HepG2 (cell line): ENCODE results near the gene PIP5KL1. TPM values are rescaled to one million over a fixed set of nuclear protein-coding genes. Genes with fewer than 3 reads are reported as not detected.

Experiments
- ATAC-seq: fragments of 200-7000 bp; cut with Tn5 transposase; 3 replicates; pipeline ENCODE4 v1.9.1; 2020; ENCODE audit warnings: mild to moderate bottlenecking, moderate library complexity
- BruUV-seq: library from RNA; stranded (reverse); fragments of 400-500 nt; replicated peaks from 2 replicates; lab custom pipeline; 2021; lab: Mats Ljungman, UMichigan
- CTCF ChIA-PET: fragments of 300-600 bp; formaldehyde crosslinking; extraction: SDS; loops from one replicate; lab custom pipeline; 2021; ENCODE audit warnings: low total read pairs, inconsistent platforms, low intra/inter-chr PET ratio; lab: Yijun Ruan, JAX
- POLR2A ChIA-PET: fragments of 350-600 bp; sonication (Branson Sonifier 250); formaldehyde crosslinking; loops from one replicate; lab custom pipeline; 2020; ENCODE audit warnings: antibody characterized with exemption, inconsistent platforms; lab: Yijun Ruan, JAX
- DNase-seq: peaks from one replicate; pipeline ENCODE4 v3.0.0-alpha.2; 2015; ENCODE audit warnings: low spot score
- FAIRE-seq: peaks from 3 replicates; lab custom pipeline; 2011; peaks lifted over from hg19 to GRCh38; lab: Jason Lieb, UNC
- H2AFZ ChIP-seq: one replicate; pipeline ENCODE4 v1.6.1; 2011; ENCODE audit warnings: low read length, inconsistent platforms
- H3K27ac ChIP-seq: fragments of 300-600 bp; 3 replicates; pipeline ENCODE4 v1.8.0; 2011; ENCODE audit warnings: mixed run types, mild to moderate bottlenecking, mixed read lengths, low read length, inconsistent platforms; ENCODE audit not compliant: insufficient read depth; ENCODE audit errors: extremely low read length
- H3K27me3 ChIP-seq, 2 experiments: fragments of 200-600 bp in 1 of 2; 2 replicates in 1 of 2; 3 replicates in 1 of 2; pipeline versions ENCODE4 v1.6.0 to v1.8.0; 2011; ENCODE audit warnings: low read length in 2 of 2, mild to moderate bottlenecking in 2 of 2, moderate library complexity in 2 of 2, inconsistent platforms in 1 of 2; ENCODE audit not compliant: insufficient read depth in 2 of 2, control insufficient read depth in 1 of 2
- H3K36me3 ChIP-seq, 2 experiments: fragments of 200-600 bp in 1 of 2; replicated peaks in 1 of 2; 2 replicates in 1 of 2; 3 replicates in 1 of 2; pipeline versions ENCODE4 v1.5.1 to v1.8.0; 2011; ENCODE audit warnings: low read length in 2 of 2, inconsistent platforms in 1 of 2; ENCODE audit not compliant: insufficient read depth in 2 of 2, control insufficient read depth in 1 of 2
- H3K4me1 ChIP-seq: 2 replicates; pipeline ENCODE4 v1.5.1; 2012; ENCODE audit warnings: low read length, inconsistent platforms; ENCODE audit not compliant: insufficient read depth
- H3K4me2 ChIP-seq: 2 replicates; pipeline ENCODE4 v1.6.0; 2011; ENCODE audit warnings: low read depth, low read length, inconsistent platforms
- H3K4me3 ChIP-seq, 3 experiments: fragments of 200-600 bp in 1 of 3; sonication (generic), shearing (Covaris generic) in 1 of 3; replicated peaks in 1 of 3; 2 replicates each; pipeline ENCODE4 v1.5.1; 2011 to 2016; ENCODE audit warnings: low read length in 3 of 3, inconsistent platforms in 2 of 3, low read depth in 2 of 3, mild to moderate bottlenecking in 2 of 3, control low read depth in 1 of 3, mixed read lengths in 1 of 3; ENCODE audit not compliant: insufficient read depth in 1 of 3
- H3K79me2 ChIP-seq: one replicate; pipeline ENCODE4 v1.6.1; 2011; ENCODE audit warnings: low read length, inconsistent platforms; ENCODE audit not compliant: insufficient read depth
- H3K9ac ChIP-seq: 2 replicates; pipeline ENCODE4 v1.6.0; 2011; ENCODE audit warnings: mild to moderate bottlenecking, low read depth, low read length, inconsistent platforms; ENCODE audit not compliant: insufficient read depth
- H3K9me3 ChIP-seq: 2 replicates; pipeline ENCODE4 v1.5.1; 2012; ENCODE audit warnings: mild to moderate bottlenecking, low read length
- H4K20me1 ChIP-seq: 2 replicates; pipeline ENCODE4 v1.6.0; 2011; ENCODE audit warnings: inconsistent platforms, mild to moderate bottlenecking, low read length, moderate library complexity; ENCODE audit not compliant: insufficient read depth
- EEA1 ChIP-seq: sonication (generic); formaldehyde crosslinking; IDR thresholded peaks from 2 replicates; pipeline ENCODE4 v1.5.1; 2020; ENCODE audit warnings: mild to moderate bottlenecking, missing genetic modification reagents, borderline replicate concordance
- FOXO1 ChIP-seq: sonication (generic); formaldehyde crosslinking; IDR thresholded peaks from 2 replicates; pipeline ENCODE4 v1.4.0; 2020; ENCODE audit warnings: missing genetic modification reagents
- HNRNPL ChIP-seq: fragments of 200-400 bp; formaldehyde crosslinking; IDR thresholded peaks from 2 replicates; pipeline ENCODE4 v1.6.1; 2017; ENCODE audit warnings: mild to moderate bottlenecking, low read depth, low read length
- HNRNPUL1 ChIP-seq: fragments of 200-400 bp; formaldehyde crosslinking; IDR thresholded peaks from 2 replicates; pipeline ENCODE4 v1.6.1; 2017; ENCODE audit warnings: low read depth, mild to moderate bottlenecking, low read length, moderate library complexity
- KDM1A ChIP-seq: IDR thresholded peaks from 2 replicates; pipeline ENCODE4 v1.6.1; 2016; ENCODE audit warnings: missing compliant biosample characterization
- NCOA1 ChIP-seq: sonication (generic); formaldehyde crosslinking; IDR thresholded peaks from 2 replicates; pipeline ENCODE4 v1.9.0; 2021; ENCODE audit warnings: missing genetic modification reagents
- ZFP36L1 ChIP-seq: sonication (generic); formaldehyde crosslinking; IDR thresholded peaks from 2 replicates; pipeline ENCODE4 v1.8.0; 2022; ENCODE audit warnings: mild to moderate bottlenecking, missing genetic modification reagents, moderate library complexity
- ZFP41 ChIP-seq: sonication (generic); formaldehyde crosslinking; IDR thresholded peaks from 2 replicates; pipeline ENCODE4 v1.4.0; 2020; ENCODE audit warnings: mild to moderate bottlenecking, missing genetic modification reagents, borderline replicate concordance
- ZNF333 ChIP-seq: sonication (generic); formaldehyde crosslinking; IDR thresholded peaks from 2 replicates; pipeline ENCODE4 v1.4.0; 2020; ENCODE audit warnings: mild to moderate bottlenecking, missing genetic modification reagents, borderline replicate concordance
- ZSCAN29 ChIP-seq: sonication (generic); formaldehyde crosslinking; conservative IDR thresholded peaks from 2 replicates; pipeline ENCODE4 v1.4.0; 2020; ENCODE audit warnings: mild to moderate bottlenecking, missing genetic modification reagents
- WGBS: methylation state at CpG from one replicate; pipeline ENCODE4 v1.1.6; 2017; ENCODE audit warnings: low lambda C conversion rate; 5-methylcytosine and 5-hydroxymethylcytosine counted together
- in situ Hi-C: cut with HindIII; loops from 2 replicates; pipeline ENCODE4 v1.10.0; 2017; ENCODE audit warnings: low pct_unique_long_range_greater_than_20kb; ENCODE audit not compliant: extremely low pct_ligation_motif_present
- intact Hi-C: fragments of 100-400 bp; cut with micrococcal nuclease; formaldehyde crosslinking; loops from one replicate; pipeline ENCODE4 v1.10.0; 2022; ENCODE audit not compliant: unreplicated experiment
- polyA plus RNA-seq, 8 experiments: library from polyadenylated mRNA; depleted of rRNA in 3 of 8; stranded (reverse) in 7 of 8; unstranded in 1 of 8; fragments of >200 nt; fragmentation: Illumina TruSeq in 4 of 8; extraction: Trizol in 4 of 8; gene quantifications; 2 replicates each; pipeline versions ENCODE4 v1.2.1 to v1.2.3, GENCODE V29; 2011 to 2016; ENCODE audit warnings: low read depth in 4 of 8, missing spikeins in 1 of 8, mixed read lengths in 1 of 8; ENCODE audit not compliant: insufficient read depth in 1 of 8
- total RNA-seq, 5 experiments: library from RNA; depleted of rRNA; stranded (reverse); fragments of >200 nt; fragmentation: Illumina TruSeq; extraction: Trizol; gene quantifications; 2 replicates each; pipeline ENCODE4 v1.2.3, GENCODE V29; 2016; ENCODE audit warnings: low read depth in 1 of 5
- TF ChIP-seq, protein P1 (sequence below): sonication (generic); formaldehyde crosslinking; IDR thresholded peaks from 2 replicates; pipeline ENCODE4 v1.4.0; 2020; ENCODE audit warnings: missing genetic modification reagents
- TF ChIP-seq, protein P2 (sequence below): sonication (generic); formaldehyde crosslinking; IDR thresholded peaks from 2 replicates; pipeline ENCODE4 v1.5.0; 2020; ENCODE audit warnings: missing genetic modification reagents
- TF ChIP-seq, protein P3 (sequence below): IDR thresholded peaks from 2 replicates; pipeline ENCODE4 v1.6.1; 2018; ENCODE audit warnings: missing genetic modification reagents, mild to moderate bottlenecking, missing compliant biosample characterization
- TF ChIP-seq, protein P4 (sequence below): sonication (generic); formaldehyde crosslinking; IDR thresholded peaks from 2 replicates; pipeline ENCODE4 v1.4.0; 2020; ENCODE audit warnings: missing genetic modification reagents

Gene PIP5KL1
- total and polyA plus RNA-seq, 2 of the 13 experiments (the other 11 are each of a cell fraction or from before 2014, with no cell fraction given) = 0.20 to 0.49 TPM

DNA sequence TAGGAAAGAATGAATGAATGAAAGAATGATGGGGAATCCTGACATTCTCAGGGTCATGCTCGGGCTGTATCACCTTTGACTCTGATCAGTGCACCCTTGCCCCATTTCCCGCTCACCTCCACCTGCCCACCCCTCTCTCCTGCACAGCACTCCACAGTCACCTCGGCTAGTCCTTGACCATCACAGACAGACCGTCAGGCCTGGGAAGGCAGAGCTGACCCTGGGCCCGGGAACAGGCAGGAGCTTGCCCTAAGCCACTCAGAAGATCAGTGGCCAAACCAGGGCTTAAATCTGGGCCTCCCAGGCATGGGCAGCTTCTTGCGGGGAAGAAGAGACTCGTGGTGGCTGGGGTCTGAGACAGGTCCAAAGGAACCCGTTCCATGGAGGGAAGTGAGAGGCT is 34.8 kb downstream of the PIP5KL1 start:
- intact Hi-C loops (no loop called here), in situ Hi-C loops (no loop called here)
- Histone ChIP-seq H3K27me3 (no peaks in the 10 kb centered on the region), H3K9me3 (peaks cover 17% of the 10 kb centered on the region), H3K79me2 (peaks cover 19% of the 10 kb centered on the region), H2AFZ (no peak overlapping the region), H3K36me3 (peaks cover 27 to 46% of the 10 kb centered on the region in 2 experiments), H4K20me1 (no peaks in the 10 kb centered on the region), H3K9ac (peak overlapping the region; percentile 75; the same call in 1 of the 2 replicates), H3K4me3 (0 out of 6 replicates have a peak overlapping the region, but pooled peaks of 1 of the 3 experiments have one; percentile 67), H3K27ac (peak overlapping the region; percentile 92), H3K4me1 (peaks cover 40% of the 10 kb centered on the region), H3K4me2 (peak overlapping the region; percentile 86; the same call in 1 of the 2 replicates)
- no TSS peak for BruUV-seq
- ChIA-PET CTCF (no interaction called here), POLR2A (interaction anchor here (1.6 kb wide), 1 partner anchor 8 kb away, joined by 7 read pairs; no protein-coding TSS in a partner anchor)
- 98% methylated on average over 8 of the region's 8 CpGs for WGBS
- no peak for DNase-seq
- FAIRE-seq = no peak
- TF ChIP-seq, protein P1, sequence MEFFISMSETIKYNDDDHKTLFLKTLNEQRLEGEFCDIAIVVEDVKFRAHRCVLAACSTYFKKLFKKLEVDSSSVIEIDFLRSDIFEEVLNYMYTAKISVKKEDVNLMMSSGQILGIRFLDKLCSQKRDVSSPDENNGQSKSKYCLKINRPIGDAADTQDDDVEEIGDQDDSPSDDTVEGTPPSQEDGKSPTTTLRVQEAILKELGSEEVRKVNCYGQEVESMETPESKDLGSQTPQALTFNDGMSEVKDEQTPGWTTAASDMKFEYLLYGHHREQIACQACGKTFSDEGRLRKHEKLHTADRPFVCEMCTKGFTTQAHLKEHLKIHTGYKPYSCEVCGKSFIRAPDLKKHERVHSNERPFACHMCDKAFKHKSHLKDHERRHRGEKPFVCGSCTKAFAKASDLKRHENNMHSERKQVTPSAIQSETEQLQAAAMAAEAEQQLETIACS (CRISPR knock-in tag) = no peak
- TF ChIP-seq, protein P2, sequence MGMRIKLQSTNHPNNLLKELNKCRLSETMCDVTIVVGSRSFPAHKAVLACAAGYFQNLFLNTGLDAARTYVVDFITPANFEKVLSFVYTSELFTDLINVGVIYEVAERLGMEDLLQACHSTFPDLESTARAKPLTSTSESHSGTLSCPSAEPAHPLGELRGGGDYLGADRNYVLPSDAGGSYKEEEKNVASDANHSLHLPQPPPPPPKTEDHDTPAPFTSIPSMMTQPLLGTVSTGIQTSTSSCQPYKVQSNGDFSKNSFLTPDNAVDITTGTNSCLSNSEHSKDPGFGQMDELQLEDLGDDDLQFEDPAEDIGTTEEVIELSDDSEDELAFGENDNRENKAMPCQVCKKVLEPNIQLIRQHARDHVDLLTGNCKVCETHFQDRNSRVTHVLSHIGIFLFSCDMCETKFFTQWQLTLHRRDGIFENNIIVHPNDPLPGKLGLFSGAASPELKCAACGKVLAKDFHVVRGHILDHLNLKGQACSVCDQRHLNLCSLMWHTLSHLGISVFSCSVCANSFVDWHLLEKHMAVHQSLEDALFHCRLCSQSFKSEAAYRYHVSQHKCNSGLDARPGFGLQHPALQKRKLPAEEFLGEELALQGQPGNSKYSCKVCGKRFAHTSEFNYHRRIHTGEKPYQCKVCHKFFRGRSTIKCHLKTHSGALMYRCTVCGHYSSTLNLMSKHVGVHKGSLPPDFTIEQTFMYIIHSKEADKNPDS (CRISPR knock-in tag) = no peak
- TF ChIP-seq HNRNPUL1 (no peak), KDM1A (CRISPR knock-in tag) (no peak), ZFP41 (CRISPR knock-in tag) (no peak), FOXO1 (CRISPR knock-in tag) (no peak), HNRNPL (no peak), ZSCAN29 (CRISPR knock-in tag) (no peak), NCOA1 (no peak), EEA1 (no peak), ZFP36L1 (no peak), ZNF333 (no peak)
- TF ChIP-seq, protein P3, sequence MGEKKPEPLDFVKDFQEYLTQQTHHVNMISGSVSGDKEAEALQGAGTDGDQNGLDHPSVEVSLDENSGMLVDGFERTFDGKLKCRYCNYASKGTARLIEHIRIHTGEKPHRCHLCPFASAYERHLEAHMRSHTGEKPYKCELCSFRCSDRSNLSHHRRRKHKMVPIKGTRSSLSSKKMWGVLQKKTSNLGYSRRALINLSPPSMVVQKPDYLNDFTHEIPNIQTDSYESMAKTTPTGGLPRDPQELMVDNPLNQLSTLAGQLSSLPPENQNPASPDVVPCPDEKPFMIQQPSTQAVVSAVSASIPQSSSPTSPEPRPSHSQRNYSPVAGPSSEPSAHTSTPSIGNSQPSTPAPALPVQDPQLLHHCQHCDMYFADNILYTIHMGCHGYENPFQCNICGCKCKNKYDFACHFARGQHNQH (CRISPR knock-in tag) = no peak
- TF ChIP-seq, protein P4, sequence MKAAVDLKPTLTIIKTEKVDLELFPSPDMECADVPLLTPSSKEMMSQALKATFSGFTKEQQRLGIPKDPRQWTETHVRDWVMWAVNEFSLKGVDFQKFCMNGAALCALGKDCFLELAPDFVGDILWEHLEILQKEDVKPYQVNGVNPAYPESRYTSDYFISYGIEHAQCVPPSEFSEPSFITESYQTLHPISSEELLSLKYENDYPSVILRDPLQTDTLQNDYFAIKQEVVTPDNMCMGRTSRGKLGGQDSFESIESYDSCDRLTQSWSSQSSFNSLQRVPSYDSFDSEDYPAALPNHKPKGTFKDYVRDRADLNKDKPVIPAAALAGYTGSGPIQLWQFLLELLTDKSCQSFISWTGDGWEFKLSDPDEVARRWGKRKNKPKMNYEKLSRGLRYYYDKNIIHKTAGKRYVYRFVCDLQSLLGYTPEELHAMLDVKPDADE (CRISPR knock-in tag) = no peak
- ATAC-seq = no peak
